ENCODE results near the gene CACNG3.

Gene CACNG3

GRCh38 chr16:24360936-24361335, 104.8 kb downstream of the CACNG3 start:
- no peak for DNase-seq (ENCODE audit: low read depth)
- TF ChIP-seq MYC (IDR thresholded peaks at IDR 0.05; ENCODE audit: low read depth, low read length) (no peak), POLR2A (IDR thresholded peaks at IDR 0.05; ENCODE audit: extremely low read depth, insufficient read length) (no peak)
- TF ChIP-seq, protein P1, sequence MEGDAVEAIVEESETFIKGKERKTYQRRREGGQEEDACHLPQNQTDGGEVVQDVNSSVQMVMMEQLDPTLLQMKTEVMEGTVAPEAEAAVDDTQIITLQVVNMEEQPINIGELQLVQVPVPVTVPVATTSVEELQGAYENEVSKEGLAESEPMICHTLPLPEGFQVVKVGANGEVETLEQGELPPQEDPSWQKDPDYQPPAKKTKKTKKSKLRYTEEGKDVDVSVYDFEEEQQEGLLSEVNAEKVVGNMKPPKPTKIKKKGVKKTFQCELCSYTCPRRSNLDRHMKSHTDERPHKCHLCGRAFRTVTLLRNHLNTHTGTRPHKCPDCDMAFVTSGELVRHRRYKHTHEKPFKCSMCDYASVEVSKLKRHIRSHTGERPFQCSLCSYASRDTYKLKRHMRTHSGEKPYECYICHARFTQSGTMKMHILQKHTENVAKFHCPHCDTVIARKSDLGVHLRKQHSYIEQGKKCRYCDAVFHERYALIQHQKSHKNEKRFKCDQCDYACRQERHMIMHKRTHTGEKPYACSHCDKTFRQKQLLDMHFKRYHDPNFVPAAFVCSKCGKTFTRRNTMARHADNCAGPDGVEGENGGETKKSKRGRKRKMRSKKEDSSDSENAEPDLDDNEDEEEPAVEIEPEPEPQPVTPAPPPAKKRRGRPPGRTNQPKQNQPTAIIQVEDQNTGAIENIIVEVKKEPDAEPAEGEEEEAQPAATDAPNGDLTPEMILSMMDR (IDR thresholded peaks at IDR 0.05; ENCODE audit: low read depth, low read length): no peak
- TF ChIP-seq, protein P2, sequence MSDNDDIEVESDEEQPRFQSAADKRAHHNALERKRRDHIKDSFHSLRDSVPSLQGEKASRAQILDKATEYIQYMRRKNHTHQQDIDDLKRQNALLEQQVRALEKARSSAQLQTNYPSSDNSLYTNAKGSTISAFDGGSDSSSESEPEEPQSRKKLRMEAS (IDR thresholded peaks at IDR 0.05; ENCODE audit: low read depth, low read length): no peak
- no peak overlapping the region for H3K4me3 ChIP-seq (ENCODE audit: low read depth, low read length)

DNA sequence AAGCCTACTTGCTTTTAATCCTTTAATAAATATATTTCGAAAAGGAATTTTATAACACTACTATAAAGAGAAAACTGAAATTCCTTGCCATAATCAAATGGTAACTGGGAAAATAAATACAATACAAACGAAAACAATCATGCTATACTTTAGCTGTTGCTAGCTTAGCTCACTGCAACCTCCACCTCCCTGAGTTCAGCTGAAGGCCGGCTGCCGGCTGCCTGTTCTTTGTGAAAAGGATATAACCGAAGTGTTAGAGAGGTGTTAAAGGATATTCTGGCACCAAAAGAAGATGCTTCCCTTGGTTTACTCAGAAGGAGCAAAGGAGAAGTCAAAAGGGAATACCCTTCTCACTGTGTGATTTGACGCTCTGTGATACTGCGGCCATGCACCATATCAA, 108.5 kb downstream of the CACNG3 start:
- TF ChIP-seq, protein P2 (IDR thresholded peaks at IDR 0.05; ENCODE audit: low read depth, low read length): no peak
- no peak for TF ChIP-seq MYC (IDR thresholded peaks at IDR 0.05; ENCODE audit: low read depth, low read length)
- no peak for TF ChIP-seq POLR2A (IDR thresholded peaks at IDR 0.05; ENCODE audit: extremely low read depth, insufficient read length)
- TF ChIP-seq, protein P1 (IDR thresholded peaks at IDR 0.05; ENCODE audit: low read depth, low read length): no peak
- H3K4me3 ChIP-seq (ENCODE audit: low read depth, low read length): no peak overlapping the region
- no peak for DNase-seq (ENCODE audit: low read depth)

DNA sequence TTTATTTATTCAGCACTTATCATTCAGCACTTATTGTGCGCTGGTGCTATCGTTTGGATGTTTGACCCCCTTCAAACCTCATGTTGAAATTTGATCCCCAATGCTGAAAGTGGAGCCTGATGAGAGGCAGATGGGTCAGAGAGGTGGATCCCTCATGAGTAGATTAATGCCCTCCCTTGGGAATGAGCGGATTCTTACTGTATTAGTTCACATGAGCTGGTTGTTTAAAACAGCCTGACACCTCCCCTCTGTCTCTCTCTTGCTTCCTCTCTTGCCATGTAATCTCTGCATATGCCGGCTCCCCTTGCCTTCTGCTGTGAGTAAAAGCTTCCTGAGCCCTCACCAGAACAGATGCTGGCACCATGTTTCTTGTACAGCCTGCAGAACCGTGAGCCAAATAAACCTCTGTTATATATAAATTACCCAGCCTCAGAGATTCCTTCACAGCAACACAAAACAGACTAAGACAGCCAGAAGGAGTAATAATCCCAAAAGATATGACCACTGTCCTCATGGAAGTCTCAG, 111.1 kb downstream of the CACNG3 start:
- H3K4me3 ChIP-seq (ENCODE audit: low read depth, low read length): no peak overlapping the region
- no peak for DNase-seq (ENCODE audit: low read depth)
- TF ChIP-seq, protein P2 (IDR thresholded peaks at IDR 0.05; ENCODE audit: low read depth, low read length): no peak
- TF ChIP-seq MYC (IDR thresholded peaks at IDR 0.05; ENCODE audit: low read depth, low read length): no peak
- TF ChIP-seq POLR2A (IDR thresholded peaks at IDR 0.05; ENCODE audit: extremely low read depth, insufficient read length): no peak
- TF ChIP-seq, protein P1 (IDR thresholded peaks at IDR 0.05; ENCODE audit: low read depth, low read length): no peak

DNA sequence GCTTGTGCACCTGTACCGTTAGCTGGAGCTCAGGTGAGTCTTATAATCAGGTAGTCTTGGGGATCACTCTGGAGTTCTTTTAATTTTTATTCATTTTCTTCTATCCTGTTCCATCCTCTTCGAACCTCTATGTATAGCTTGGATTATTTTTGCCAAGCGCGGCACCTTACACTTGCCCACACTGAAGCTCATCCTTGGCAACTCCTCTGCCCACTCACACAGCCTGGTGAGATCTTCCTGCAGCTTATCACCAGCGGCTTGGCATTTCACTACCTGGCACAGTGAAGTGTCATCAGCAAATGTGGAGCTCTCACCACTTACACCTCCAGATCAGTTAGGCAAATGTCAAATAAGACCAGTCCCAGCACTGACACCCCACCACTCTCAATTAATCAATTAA, 116.7 kb downstream of the CACNG3 start:
- no peak overlapping the region for H3K4me3 ChIP-seq (ENCODE audit: low read depth, low read length)
- TF ChIP-seq MYC (IDR thresholded peaks at IDR 0.05; ENCODE audit: low read depth, low read length) (no peak), POLR2A (IDR thresholded peaks at IDR 0.05; ENCODE audit: extremely low read depth, insufficient read length) (no peak)
- TF ChIP-seq, protein P1 (IDR thresholded peaks at IDR 0.05; ENCODE audit: low read depth, low read length): no peak
- TF ChIP-seq, protein P2 (IDR thresholded peaks at IDR 0.05; ENCODE audit: low read depth, low read length): no peak
- no peak for DNase-seq (ENCODE audit: low read depth)

- DNase-seq (ENCODE audit: low read depth): no peak
- TF ChIP-seq POLR2A (IDR thresholded peaks at IDR 0.05; ENCODE audit: extremely low read depth, insufficient read length) (no peak), MYC (IDR thresholded peaks at IDR 0.05; ENCODE audit: low read depth, low read length) (no peak)
- TF ChIP-seq, protein P1 (IDR thresholded peaks at IDR 0.05; ENCODE audit: low read depth, low read length): no peak
- TF ChIP-seq, protein P2 (IDR thresholded peaks at IDR 0.05; ENCODE audit: low read depth, low read length): no peak
- H3K4me3 ChIP-seq (ENCODE audit: low read depth, low read length): no peak overlapping the region
Observed at GRCh38 chr16:24378999-24379398, 122.9 kb downstream of the CACNG3 start.

Data from NB4 (cell line).